NCI-H460 (cell line): ENCODE measurements around the gene ANTXR1. TPM values are rescaled to one million over a fixed set of nuclear protein-coding genes. Genes with fewer than 3 reads are reported as not detected.

ENCODE experiments used
- DNase-seq: peaks from one replicate; pipeline ENCODE4 v3.0.0-alpha.2; 2016; ENCODE audit warnings: low read depth; ENCODE audit errors: extremely low read depth
- small RNA-seq, 2 experiments: library from RNA; depleted of rRNA; stranded (forward); fragments of <200 nt; gene quantifications; one replicate each; pipeline ENCODE3, GENCODE V24; 2014
- total RNA-seq: library from RNA; depleted of rRNA; stranded (reverse); fragments of >200 nt; shearing (Covaris generic); gene quantifications from 2 replicates; pipeline ENCODE4 v1.2.3, GENCODE V29; 2014; rRNA removed

ANTXR1 gene
- total RNA-seq, 1 experiment from 2014 or later, result 310 TPM

DNA sequence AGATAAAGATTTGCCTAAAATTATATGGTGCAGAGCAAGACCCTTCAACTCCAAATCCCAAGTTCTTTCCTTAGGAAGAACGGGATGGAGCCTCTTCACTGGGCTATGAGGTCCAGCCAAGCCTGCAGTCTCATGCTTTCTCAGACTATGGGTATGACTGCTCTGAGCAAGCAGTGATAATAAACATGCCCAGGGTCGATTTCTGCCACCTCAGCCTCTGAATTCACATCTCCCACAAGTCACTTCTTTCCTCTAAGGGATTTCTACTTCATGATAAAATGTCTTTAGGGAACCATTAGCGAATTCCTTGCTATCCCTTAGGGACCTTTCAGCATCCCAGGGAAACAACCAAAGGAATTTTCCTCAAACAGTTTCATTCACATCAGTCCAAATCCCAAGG lies 279.3 kb downstream of the ANTXR1 start:
- DNase-seq, result peak; percentile 88

DNA sequence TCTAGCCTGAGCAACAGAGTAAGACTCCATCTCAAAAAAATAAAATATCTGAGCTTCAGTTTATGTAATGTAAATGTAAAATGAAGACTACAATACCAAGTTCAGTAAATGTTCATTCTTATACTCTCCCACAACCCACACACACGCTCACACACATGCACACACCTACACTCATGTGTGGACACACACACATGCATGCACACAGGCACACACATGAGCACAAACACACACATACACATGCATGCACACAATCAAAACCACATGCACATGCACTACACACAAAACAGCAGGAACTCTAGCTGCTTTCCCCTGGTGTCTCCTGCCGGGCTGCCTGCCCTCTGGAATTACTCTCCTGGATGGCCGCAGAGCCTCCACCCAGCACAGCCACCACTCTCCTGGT lies 283.4 kb downstream of the ANTXR1 start:
- DNase-seq, result no peak

DNA sequence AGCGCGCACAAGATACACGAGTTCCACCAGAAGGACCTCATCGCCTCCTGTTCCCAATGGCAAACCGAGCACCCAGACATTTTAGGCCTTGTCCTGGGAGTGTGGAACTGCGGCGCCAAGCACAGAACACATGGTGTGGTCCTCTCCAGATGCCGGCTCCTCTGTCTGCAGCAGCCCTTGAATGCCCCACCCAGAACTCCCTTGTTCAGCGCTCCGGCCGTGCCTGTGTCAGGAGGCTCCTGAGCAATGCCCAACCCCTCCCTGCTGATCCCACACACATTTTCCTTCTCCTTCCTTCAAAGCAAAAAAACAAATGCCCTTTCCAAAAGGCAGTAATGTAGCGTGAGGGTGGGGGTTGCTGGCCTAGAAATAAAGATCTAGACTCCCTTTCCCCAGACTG lies 284.2 kb downstream of the ANTXR1 start:
- DNase-seq, result no peak

DNA sequence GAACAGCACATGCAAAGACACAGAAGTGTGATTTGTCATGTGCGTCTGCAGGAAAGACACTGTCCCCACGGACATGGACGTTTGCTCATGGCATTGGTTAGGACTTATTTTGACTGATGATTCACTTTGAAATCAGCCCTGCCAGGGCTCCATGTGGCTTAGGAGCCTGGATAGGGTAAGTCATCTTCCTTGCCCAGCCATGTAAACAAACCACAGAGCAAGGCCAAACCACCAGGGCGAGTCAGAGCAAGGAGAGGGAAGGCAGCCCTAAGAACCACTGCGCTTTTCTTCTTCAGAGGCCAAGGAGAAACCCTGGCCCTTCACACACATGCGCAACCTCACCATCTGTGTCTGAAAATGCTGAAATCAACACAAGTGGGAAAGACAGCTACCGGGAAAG lies 285.3 kb downstream of the ANTXR1 start:
- DNase-seq, result no peak

DNA sequence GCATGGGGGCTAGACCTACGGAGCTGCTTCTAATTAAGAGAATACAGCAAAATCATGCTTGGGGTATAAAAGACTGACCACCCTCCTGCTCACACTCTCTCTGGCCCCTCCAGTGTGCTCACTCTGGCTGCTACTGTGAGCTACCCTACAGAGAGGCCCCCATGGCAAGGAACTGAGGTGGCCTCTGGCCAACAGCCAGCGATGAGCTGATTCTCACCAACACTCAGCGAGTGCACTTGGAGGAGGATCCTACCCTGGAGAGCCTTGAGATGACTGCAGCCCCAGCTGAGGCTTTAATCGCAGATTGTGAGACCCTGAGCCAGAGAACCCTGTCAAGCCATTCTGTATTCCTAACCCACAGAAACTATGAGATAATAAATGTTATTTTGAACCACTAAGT lies 285.9 kb downstream of the ANTXR1 start:
- no peak for DNase-seq

Small RNA genes within 50 kb of the gene (small RNA-seq; reads per million reads assigned to genes)
- 0.06 to 1.5 reads per million in 2 experiments for gene MIR3126
- gene RNA5SP96, result 0 reads per million in 2 experiments
- 0 reads per million in 2 experiments for gene RNU6-1216P

Other genes starting within 250 kb of the ANTXR1 start
- gene BMP10, start 141.8 kb upstream of the ANTXR1 start, total RNA-seq, result not detected in 2 replicates
- gene GKN2, start 60.3 kb upstream of the ANTXR1 start, total RNA-seq, result 1.6 TPM in 2 replicates
- 1.6 and 2.1 TPM in 2 replicates for gene GKN1, start 38.5 kb upstream of the ANTXR1 start, total RNA-seq